Brain pericyte (primary cell): ENCODE results near the gene CCDC186.
A peak's percentile ranks its signal among the peaks of the same experiment; 100 is the strongest.

Experiments used
- DNase-seq: peaks from one replicate; pipeline ENCODE4 v3.0.0-alpha.2; 2012; ENCODE audit warnings: low read depth, low spot score

Gene CCDC186

DNA sequence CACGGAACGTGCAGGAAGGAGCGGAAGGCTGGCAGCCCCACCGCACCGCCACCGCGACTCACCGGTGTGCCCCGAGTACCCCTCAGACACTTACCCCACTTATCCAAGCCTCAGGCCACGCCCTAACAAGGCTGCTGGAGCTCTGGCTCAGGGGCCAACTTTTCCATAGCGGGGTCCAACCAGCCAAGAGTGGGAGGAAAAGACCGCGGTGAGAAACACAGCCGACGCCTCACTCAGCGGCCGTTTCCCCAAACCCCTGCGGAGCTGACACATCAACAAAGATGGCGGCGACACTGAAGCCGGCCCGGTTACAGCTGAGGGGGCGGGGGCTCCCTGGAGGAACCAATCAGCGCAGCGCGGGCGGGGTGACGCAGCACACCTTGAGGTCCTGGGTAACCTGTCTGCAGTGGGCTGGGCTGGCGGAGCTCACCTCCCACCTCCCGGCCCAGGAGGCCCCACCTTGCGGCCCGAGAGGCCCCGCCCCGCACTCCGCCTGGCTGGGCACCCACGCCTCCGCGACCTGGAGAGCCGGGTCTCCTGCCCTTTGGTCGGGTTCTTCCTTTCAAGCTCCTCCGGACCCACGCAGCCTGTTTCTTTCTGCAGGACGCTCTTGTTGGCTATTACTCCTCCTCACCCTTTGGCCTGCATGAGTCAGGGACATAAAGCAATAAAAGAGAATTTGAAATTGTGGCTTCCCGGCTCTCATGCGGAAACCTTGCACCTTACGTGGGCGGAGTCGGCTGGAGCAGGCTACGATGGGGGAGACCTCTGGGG lies at the start of gene CCDC186:
TSS of gene CCDC186 (minus strand) at position 283 of the 774 bp plus-strand sequence. CDS start 10,935 bp downstream, outside the sequence.
- DNase-seq = peak; percentile 40

DNA sequence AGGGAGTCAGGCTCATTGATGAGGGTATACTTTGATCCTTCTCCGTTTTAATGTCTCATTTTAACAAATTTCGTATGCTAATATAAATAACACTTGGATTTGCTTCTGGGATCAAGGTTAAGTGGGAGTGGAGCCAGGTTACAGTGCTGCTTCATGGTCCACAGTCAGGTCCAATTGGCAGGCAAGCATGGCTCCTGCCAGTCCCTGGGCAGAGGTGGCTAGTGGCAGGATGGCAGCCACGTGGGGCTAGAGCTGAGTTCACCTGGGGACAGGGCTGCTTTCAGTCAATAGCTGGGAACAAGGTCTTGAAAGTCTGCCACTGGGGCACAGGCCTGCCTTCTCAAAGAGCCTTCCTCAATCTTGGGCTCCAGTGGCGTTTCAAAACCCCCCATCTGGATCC lies 49.1 kb upstream of the CCDC186 start:
- no peak for DNase-seq

DNA sequence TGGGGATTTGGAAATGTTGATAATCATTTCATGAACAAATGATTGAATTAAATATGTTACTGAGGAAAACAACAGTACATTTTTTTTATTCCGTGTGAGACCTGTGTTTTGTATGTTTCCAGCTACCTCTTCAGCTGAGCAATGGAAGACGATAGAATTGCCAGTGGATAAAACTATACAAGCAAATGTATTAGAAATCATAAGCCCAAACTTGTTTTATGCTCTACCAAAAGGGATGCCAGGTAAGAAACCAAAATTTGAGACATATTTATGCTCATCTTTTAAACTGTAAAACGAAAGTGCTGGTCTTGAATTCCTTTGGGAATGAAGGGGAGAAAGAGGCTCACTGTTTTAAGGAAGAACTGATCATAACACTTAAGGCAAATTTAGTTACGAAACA lies 47.2 kb upstream of the CCDC186 start:
- no peak for DNase-seq

DNA sequence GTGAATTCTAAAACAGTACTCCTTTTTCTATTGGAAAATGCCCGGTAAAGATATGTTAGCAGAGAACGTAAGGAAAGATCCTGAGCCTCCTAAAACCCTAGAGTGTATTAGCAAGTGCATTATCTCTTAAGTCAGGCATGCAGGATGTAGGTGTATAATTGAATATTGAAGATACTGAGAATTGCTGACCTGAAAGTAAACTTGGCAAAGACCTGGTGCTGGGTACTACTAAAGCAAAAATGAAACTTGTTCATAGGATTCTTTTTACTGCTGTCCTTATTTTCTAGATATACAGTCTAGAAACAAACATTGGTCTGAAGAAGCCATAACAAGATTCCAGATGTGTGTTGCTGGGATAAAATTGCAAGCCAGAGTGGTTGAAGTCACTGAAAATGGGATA lies 46.3 kb upstream of the CCDC186 start:
- DNase-seq = no peak

DNA sequence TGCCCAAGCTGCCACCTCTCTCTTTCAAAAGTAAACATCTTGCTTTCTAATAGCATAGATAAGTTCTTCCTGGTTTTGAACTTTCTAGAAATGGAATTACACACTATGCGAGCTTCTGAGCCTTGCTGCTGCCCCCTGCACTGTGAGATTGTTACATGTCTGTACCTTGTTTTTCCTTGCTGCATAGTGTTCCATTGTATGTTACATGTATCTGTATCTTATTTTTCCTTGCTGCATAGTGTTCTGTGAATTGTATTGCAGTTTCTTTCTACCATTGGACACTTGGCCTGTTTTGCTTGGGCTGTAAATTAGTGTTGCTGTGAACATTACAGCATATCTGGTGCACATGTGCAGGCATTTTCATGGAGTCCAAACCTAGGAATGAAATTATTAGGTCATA lies 41.0 kb upstream of the CCDC186 start:
- no peak for DNase-seq

DNA sequence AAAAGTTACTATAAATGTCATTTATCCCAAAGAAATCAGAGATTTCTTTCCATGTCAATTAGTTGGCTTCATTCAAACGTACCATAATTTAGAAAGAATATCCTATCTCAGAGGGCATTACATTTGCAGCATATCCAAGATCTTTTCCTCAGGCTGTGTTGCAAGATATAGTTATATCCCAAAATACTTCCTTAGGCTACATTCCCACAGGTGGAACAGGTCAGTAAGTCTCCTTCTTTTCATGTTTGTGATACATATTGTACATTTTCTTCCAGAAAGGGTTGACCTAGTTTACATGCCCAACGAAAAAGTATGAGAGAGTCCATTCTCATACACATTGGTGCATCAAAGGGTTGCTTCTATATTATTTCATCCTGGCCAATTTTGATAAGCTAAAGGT lies 38.1 kb upstream of the CCDC186 start:
- DNase-seq = no peak

DNA sequence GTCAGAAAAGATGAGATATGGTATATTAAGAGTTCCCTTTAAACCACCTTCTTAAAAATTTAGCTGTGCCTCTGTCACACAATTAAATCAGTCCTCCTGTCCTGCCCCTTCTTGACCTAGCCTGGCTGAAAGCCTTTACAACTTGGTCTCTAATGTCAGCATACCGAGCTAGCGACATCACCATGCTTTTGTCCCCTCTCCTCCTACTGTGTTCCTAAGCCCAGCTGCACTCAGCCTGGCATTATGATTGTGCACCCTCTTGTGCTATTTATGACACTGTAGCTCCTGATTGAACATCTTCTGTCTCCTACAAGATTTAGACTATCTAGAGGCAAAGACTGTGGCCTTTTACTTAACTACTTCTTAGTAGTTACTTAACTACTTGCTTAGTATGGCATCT lies 34.3 kb upstream of the CCDC186 start:
- no peak for DNase-seq

DNA sequence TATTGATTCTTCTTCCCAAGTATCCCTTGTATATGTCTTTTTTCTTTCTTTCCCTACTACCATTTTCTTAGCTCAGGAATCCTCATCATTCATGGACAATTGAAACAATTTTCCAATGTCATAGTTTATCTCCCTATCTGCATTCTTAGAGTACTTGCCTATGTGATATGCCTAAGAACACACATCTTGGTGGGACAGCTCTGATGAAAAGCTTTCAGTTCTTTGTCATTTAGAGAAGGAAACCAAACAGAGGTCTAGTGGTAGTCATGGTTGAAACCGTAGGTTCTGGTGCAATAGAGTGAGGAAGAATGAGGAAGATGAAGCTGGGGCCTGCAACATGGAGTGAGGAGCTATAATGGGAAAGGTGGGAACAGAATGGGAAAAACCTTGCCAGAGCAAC lies 33.3 kb upstream of the CCDC186 start:
- DNase-seq = no peak

DNA sequence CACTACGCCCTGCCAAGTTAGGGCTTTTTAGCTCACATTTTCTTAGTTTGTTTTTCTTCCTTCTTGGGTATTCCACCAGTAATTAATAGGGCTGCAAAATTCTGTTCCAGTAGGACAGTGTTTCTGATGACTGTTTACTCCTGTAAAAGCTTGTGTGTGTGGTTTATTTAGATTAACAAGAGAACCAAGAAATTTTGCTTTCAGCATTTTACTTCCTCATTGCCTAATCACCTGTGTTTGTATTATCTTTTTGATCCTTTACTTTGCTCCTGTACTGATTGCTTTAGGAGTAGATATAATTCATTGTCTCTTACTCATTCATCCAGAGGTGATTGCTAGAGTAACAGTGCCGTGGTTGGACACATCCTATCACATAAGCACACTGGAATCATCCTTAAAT lies 32.9 kb upstream of the CCDC186 start:
- DNase-seq = no peak

DNA sequence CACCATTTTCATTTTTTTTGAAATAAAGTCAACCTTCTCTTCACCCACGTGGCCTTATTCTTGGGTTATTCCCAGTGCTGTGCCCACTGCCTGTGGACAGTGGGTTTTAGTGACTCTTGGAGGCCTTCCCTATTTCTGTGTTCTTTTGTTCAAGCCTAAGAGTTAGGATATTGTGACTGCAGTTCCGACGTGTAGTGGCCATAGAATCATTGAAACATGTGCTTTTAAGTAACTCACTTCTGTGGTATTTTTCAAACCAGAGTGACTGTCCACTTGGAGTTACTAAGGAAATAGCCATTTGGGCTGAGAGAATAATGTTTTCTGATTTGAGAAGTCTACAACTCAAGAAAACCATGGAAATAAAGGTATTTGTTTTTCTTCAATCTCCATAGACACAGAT lies 28.8 kb upstream of the CCDC186 start:
- no peak for DNase-seq

DNA sequence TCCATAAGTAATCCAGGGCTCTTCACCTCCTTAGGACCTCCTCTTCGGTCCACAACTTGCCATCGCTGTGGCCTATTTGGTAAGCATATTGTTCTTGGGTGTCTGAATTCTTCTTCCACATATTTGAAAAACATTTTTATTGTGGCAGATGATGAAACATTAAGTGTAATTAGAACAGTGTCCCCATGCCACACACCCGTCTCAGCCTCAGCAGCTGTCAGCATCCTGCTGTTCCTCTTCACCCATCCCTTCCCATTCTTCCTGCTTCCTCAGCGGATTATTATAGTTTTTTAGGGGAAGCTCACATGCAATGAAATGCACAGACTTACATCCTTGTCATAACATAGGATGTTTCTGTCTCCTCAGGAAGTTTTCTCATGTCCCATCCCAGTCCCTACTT lies 25.2 kb upstream of the CCDC186 start:
- DNase-seq = no peak

DNA sequence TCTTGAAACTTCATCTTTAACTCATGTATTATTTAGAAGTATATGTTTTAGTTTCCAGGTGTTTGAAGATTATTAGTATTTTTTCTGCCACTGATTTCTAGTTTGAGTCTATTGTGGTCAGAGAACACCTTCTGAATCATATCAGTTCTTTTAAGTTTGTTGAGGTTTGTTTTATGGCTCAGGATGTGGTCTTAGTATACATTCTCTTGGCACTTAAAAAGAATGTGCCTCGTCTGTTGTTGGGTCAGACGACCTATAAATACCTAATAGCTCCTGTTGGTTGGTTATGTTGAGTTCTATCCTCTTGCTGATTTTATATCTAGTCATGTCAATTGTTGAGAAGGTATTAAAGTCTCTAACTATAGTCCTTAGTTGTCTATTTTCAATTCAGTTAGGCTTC lies 21.1 kb upstream of the CCDC186 start:
- DNase-seq = no peak

DNA sequence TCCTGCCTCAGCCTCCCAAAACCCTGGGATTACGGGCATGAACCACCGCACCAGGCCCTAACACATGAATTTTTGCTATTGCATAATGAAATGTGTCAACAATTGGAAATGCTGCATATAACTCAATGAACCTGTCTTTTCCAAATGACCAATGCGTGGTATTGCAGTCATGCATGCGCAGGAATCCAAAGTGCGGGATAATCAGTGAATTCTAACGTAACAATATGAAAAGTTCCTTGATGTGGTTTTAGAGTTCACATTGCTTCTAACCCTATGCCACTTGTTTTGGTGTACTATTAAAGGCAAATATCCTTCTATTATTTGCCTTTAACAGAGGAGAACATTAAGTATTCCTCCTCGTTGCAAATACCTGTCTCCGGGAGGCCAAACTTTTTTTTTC lies 15.7 kb upstream of the CCDC186 start:
- no peak for DNase-seq

DNA sequence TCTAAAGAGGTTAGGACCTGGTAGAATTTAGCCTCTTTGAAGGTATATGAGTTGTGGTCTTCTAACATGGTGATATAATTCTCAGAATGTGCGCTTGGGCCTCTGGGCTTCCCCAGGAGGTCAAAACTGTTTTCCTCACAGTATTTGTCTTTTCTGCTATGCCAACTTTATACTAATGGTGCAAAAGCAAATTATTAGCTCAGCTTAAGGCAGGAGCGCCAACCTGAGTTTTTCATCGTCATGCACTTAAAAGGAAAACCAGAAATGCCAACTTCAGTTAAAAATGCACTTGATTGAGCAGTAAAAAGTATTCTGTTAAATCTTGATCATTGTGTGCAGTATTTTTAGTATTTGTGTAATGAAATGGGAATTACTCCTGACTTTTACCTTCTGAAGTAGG lies 14.9 kb upstream of the CCDC186 start:
- no peak for DNase-seq

DNA sequence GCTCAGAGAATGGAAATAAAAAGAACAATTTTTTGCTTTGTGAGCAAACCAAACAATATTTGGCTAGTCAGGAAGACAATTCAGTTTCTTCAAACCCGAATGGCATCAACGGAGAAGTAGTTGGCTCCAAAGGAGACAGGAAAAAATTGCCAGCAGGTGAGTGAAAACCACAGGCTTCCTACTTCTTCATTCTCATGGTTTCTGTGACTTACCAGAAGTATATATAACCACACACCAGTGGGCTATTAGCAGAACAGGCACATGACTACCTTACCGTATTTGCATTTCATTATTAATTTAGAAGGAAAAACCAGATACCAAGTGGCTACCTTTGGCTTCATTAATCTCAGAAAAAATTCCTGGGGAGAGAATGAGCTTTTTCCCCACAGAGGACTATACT lies 14.0 kb upstream of the CCDC186 start:
- DNase-seq = no peak

DNA sequence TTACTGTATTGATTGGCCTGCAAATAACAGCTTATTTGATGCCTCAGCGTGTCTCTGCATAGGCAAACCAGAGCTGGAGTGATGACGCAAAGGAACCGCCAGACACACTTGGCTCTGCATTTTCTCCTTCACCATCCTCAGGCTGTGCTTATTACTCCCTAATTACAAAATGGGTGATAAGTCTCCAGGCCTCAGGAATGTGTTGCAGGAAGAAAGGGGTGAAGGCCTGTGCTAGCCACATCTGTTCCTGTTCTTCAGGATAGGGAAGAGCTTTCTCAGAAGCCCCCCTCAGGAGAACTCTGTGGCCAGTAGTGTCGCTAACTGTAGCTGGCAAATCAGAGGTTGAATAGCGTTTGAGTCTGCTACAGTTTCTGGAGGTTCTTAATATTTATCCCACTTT lies 10.3 kb upstream of the CCDC186 start:
- DNase-seq = no peak

DNA sequence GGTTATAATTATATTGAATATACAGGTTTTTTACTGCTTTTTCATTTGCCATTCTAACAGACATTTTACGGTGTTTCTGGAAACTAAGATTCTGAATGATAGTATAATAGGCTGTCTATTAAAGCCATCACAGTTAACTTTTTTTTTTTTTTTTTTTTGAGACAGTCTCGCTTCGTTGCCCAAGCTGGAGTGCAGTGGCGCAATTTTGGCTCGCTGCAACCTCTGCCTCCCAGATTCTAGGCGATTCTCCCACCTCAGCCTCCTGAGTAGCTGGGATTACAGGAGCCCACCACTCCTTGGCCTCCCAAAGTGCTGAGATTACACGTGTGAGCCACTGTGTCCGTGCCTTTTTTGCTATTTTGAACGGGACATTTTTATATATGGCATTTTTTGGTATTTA lies 9.6 kb upstream of the CCDC186 start:
- no peak for DNase-seq

DNA sequence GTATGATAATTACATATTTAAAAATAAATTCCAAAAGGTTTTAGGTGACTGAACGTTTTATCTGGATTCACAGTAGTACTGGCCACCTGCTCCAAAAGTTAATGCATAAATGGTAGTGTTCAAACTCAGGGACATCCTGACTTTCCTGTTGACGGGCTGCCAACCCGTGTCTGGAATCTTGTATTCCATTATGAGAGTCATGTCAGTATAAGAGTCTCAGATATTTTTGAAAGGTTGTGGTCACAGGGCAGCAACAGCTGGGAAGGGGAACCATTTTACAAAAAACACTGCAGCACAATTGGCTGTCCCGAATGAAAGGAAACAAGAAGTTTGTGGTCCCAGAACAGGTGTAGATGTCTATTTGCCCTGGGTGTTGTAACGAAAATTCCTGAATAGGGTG lies 8.0 kb upstream of the CCDC186 start:
- no peak for DNase-seq

DNA sequence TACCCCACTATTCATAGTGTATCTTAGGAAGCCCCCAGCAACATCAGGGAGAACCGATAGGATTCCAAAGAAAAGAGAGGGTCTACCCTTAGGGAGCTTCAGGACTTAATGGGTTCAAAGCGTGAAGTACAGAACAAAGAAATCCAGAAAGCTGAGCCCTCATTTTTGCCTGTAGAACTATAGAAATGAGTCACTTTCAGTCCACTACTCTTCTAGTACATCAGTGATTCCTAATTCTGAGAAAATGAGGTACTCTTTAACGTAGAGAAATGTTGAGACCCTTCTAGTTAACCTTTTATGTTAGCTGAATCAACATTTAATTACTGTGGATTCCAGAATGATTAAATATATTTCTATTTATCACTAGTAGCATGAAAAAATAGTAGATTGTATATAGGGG lies 6.9 kb upstream of the CCDC186 start:
- DNase-seq = no peak

DNA sequence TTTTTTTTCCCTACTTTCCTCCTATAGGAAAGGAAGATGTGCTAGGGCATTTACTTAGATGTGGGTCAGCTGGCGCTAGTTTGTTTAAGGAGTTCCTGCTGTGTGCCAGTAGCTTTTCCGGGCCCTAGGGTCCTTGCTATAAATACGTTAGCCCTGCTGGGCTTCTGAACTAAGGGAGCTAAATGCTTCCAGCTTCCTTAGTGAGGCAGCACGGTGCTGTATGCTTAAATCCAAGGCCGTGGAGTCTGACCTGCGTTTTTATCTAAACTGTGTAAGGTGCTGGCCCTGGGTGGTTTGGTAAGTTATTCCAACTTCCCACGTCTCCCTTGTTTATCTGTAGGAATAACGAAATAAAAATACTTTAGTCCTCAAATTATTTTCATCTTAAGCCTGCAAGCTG lies 5.7 kb upstream of the CCDC186 start:
- no peak for DNase-seq

DNA sequence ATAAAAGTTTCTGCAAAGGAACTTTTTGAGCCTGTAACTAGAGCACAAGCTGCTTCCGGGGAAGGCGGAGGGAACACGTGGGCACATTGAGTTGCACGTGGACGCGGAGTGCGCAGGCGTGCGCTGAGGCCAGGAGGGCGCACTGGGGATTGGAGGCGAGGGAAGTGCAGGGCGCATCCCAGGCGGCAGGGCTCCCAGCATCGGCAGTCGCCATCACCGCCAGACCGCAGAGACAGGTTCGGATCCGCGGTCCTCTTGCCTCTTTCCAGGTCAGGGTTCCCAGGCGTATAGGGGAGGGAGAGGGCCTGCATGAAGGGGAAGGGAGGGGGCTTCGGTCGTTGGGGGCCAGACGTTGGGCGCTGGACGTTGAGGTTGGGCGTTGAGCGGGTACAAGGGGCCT lies 5.1 kb upstream of the CCDC186 start, which contains the start of gene TDRD1:
TSS of gene TDRD1 (plus strand) at position 206 of the 400 bp plus-strand sequence. CDS start 8,479 bp downstream, outside the sequence.
- no peak for DNase-seq

DNA sequence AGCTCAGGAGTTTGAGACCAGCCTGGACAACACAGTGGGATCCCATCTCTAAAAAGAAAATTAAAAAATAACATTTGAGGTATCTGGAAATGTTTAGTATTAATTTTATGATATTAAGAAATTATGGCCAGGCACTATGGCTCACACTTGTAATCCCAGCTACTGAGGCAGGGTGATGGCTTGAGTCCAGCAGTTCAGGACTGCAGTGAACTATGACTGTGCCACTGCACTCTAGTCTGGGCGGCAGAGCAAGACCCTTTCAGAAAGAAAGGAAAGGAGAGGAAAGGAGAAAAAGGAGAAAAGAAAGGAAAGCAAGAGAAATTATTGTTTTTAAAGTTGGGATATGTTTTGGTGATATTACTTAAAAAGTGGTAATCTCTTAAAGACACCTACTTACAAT lies 2.5 kb upstream of the CCDC186 start:
- no peak for DNase-seq

DNA sequence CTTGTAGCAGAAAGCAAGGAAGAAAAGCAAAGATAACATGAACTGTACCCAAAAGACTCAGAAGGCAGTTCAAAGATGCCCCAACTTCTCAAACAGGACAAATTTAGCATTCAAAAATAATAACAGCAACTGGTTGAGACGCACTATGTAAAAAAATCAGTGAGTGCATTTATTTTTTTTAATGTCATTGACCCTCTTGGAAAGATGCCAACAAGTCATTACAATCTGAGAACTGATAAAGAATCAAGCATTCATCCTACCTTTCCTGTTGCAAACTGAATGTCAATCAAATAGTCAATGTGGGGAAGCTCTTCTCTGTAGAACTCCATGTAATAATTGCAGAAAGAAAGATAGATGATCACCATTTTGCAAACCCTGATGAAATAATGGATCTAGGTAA lies 1.7 kb upstream of the CCDC186 start:
- no peak for DNase-seq

DNA sequence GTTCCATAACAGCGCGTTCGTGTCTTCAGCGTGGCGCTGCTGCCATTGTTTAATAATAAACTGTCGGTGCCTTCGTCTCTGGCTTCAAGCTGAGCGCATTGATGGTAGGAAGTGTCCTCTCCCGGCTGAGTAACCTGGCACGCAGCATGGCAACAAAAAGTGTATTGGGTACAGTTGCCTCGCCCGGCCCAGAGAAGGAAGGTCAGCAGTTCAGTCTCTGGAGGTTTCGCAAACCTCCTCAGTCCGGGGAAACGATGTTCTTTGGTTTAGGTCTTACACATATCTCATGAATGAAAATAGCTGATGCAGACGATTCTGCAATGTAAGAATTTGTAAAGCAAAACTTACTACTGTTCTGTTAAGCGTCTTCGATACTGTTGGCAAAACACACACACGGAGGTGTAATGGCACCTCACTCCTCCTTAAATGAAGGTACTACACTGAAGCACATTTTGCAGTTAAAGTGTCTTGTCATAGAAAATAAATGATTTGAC lies 739 bp upstream of the CCDC186 start:
- DNase-seq = no peak
